Common myeloid progenitor, CD34-positive (primary cell): ENCODE data around the gene UNK.
"Not testable (repeated sequence)": the region's sequence is repeated elsewhere in the genome, so short reads cannot be mapped to it uniquely, and the experiment has no call there.

Source experiments
- CTCF ChIA-PET: fragments of 350-600 bp; sonication (Branson Sonifier 250); formaldehyde crosslinking; loops from one replicate; lab custom pipeline; 2021; ENCODE audit warnings: antibody characterized with exemption; lab: Charles Lee
- POLR2A ChIA-PET: fragments of 350-600 bp; sonication (Branson Sonifier 250); formaldehyde crosslinking; loops from one replicate; lab custom pipeline; 2021; ENCODE audit warnings: antibody characterized with exemption; lab: Charles Lee
- DNase-seq, 3 donors: peaks; one replicate each; pipeline versions ENCODE4 v3.0.0 to v3.0.0-alpha.2; 2013
- H3K27ac ChIP-seq, 2 experiments: 1 replicate in 1 of 2; 2 replicates in 1 of 2; pipeline ENCODE4 v1.7.0; 2013; ENCODE audit warnings: inconsistent platforms in 2 of 2, low read length in 2 of 2, mild to moderate bottlenecking in 2 of 2, low read depth in 1 of 2, moderate library complexity in 1 of 2; ENCODE audit not compliant: severe bottlenecking in 2 of 2, insufficient read depth in 1 of 2, poor library complexity in 1 of 2
- H3K27me3 ChIP-seq, 5 experiments: replicated peaks in 2 of 5; 1 replicate in 3 of 5; 2 replicates in 2 of 5; pipeline versions ENCODE4 v1.6.1 to v1.7.0; 2013; ENCODE audit warnings: low read length in 4 of 5, mild to moderate bottlenecking in 2 of 5, moderate library complexity in 2 of 5, inconsistent platforms in 1 of 5; ENCODE audit not compliant: insufficient read depth in 5 of 5, control insufficient read depth in 4 of 5
- H3K36me3 ChIP-seq, 4 experiments: 1 replicate in 2 of 4; 2 replicates in 2 of 4; pipeline versions ENCODE4 v1.6.1 to v1.7.0; 2013; ENCODE audit warnings: low read length in 3 of 4, control low read depth in 1 of 4, mild to moderate bottlenecking in 1 of 4; ENCODE audit not compliant: control insufficient read depth in 4 of 4, insufficient read depth in 4 of 4
- H3K4me1 ChIP-seq, 4 experiments: 1 replicate in 3 of 4; 2 replicates in 1 of 4; pipeline versions ENCODE4 v1.6.1 to v1.7.1; 2013; ENCODE audit warnings: low read length in 3 of 4, mild to moderate bottlenecking in 3 of 4, control low read depth in 1 of 4, inconsistent platforms in 1 of 4, moderate library complexity in 1 of 4; ENCODE audit not compliant: control insufficient read depth in 4 of 4, insufficient read depth in 4 of 4; ENCODE audit errors: control extremely low read depth in 1 of 4
- H3K4me3 ChIP-seq, 7 experiments: 1 replicate in 4 of 7; 2 replicates in 3 of 7; pipeline versions ENCODE4 v1.5.1 to v1.7.0; 2013; ENCODE audit warnings: mild to moderate bottlenecking in 7 of 7, low read length in 6 of 7, moderate library complexity in 6 of 7, inconsistent platforms in 2 of 7, low read depth in 2 of 7, control low read depth in 1 of 7; ENCODE audit not compliant: insufficient read depth in 4 of 7, control insufficient read depth in 1 of 7; ENCODE audit errors: extremely low read depth in 1 of 7
- H3K9me3 ChIP-seq, 5 experiments: 1 replicate in 4 of 5; 2 replicates in 1 of 5; pipeline versions ENCODE4 v1.6.1 to v1.7.1; 2013; ENCODE audit warnings: low read length in 4 of 5, mild to moderate bottlenecking in 2 of 5, inconsistent platforms in 1 of 5, low read depth in 1 of 5, moderate library complexity in 1 of 5; ENCODE audit not compliant: control insufficient read depth in 4 of 5, insufficient read depth in 2 of 5; ENCODE audit errors: control extremely low read depth in 1 of 5
- WGBS: methylation state at CpG from one replicate; pipeline ENCODE4 v1.1.5; 2013; ENCODE audit not compliant: insufficient coverage; 5-methylcytosine and 5-hydroxymethylcytosine counted together

UNK gene

DNA sequence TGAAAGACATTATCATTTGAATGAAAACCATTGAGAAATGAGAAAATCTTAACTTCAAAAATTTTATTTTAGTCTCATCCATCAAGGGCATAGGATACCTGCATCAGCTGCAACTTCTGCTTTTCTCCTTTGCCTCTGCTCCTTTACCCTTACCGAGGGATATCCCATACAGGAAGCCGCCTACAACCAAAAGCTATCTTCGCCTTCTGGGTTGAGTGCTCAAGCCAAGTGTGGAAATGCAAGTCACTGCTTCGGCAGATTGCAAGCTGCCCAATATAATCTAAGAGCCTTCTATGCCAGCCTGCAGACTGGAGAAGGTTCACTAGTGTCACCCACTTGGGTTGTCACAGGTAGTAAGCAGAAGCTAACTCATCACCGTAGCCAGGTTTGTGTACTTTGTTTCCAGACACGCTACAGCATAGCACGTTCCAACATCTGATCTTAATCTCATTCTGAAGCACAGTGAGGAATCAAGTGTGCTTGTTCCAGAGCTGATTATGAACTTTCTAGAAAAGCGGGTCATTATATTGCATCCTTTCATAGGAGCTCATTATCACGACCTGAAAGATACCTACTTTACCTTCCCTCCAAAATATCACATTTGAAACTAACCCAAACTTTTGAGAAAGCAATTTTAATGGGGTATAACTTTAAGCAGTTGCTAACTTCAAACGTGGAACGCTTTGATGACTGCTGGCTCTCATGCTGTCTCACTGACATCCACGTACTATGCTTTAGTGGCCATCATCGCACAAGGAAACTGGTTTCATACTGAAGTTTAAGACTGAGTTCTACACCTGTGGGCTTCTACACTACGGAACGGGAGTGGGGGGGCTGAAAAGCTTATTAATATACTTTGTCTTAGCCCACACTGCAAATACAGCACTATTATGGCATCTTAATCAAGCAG lies 8.0 kb upstream of the UNK start:
- CTCF ChIA-PET = interaction anchor here (0.9 to 6.9 kb wide), 13 partner anchors 8 to 144 kb away, joined by 3 to 85 read pairs (median 4); partner anchors contain the start of genes GALK1 and SMIM5
- peaks cover 14 to 31% (median 22%) of the 10 kb centered on the region in 4 experiments for H3K4me1 ChIP-seq
- H3K27ac ChIP-seq = peak overlapping the region; percentile 37 to 96
- WGBS = 30% methylated on average over 13 of the region's 15 CpGs
- no peaks in the 10 kb centered on the region for H3K9me3 ChIP-seq
- POLR2A ChIA-PET = interaction anchor here (0.7 to 4.9 kb wide), 10 partner anchors 8 to 123 kb away, joined by 3 to 39 read pairs (median 5); partner anchors contain the start of genes GALK1, TRIM47 and UNK
- no peaks in the 10 kb centered on the region for H3K27me3 ChIP-seq
- H3K36me3 ChIP-seq = peaks cover 4 to 39% (median 20%) of the 10 kb centered on the region in 4 experiments
- H3K4me3 ChIP-seq = peak overlapping the region in 6 of 7 experiments; percentile 84 to 99 (median 91)
- DNase-seq = peak; percentile 84 to 94 (median 93)

DNA sequence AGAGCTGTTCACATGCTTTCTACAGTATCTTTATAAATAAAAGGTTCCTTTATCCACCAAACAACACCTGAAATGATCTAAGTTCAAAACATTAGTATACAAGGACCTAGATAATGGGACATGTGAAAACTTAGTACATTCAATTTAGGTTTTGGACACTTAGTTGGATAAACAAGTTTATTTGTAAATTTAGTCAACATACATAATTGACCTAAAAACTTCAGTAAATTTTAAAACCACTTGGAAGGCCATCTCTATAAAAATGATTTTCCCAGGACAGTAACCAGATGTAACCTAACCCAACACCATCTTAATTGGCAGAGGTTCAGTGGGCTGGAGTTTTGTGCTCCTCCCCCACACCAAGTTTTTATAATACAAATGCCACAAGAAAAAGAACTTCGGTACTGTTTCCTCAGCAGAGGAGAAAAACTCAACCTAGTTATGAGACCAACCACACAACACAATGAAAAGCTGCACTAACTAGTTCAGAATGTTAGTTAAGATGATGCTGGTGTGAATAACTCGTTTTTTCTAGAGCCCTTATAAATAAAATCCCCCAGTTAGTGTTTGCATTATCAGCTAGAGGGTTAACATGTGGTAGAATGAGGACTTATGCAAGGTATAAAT lies 7.2 kb upstream of the UNK start:
- Histone ChIP-seq H3K9me3 (no peaks in the 10 kb centered on the region), H3K27ac (peak overlapping the region; percentile 37 to 96), H3K36me3 (peaks cover 4 to 39% (median 20%) of the 10 kb centered on the region in 4 experiments), H3K4me1 (peaks cover 14 to 32% (median 22%) of the 10 kb centered on the region in 4 experiments), H3K27me3 (no peaks in the 10 kb centered on the region), H3K4me3 (peak overlapping the region in 6 of 7 experiments; percentile 84 to 99 (median 91))
- no CpG with 5 or more reads among the region's 2 CpGs for WGBS
- DNase-seq = no peak
- POLR2A ChIA-PET = interaction anchor here (0.6 to 4.9 kb wide), 8 partner anchors 12 to 488 kb away, joined by 3 to 39 read pairs (median 6); partner anchors contain the start of genes GALK1, TRIM47, UBALD2 and UNC13D
- CTCF ChIA-PET = interaction anchor here (0.9 to 6.9 kb wide), 8 partner anchors 9 to 86 kb away, joined by 3 to 85 read pairs (median 5); partner anchors contain the start of gene GALK1

DNA sequence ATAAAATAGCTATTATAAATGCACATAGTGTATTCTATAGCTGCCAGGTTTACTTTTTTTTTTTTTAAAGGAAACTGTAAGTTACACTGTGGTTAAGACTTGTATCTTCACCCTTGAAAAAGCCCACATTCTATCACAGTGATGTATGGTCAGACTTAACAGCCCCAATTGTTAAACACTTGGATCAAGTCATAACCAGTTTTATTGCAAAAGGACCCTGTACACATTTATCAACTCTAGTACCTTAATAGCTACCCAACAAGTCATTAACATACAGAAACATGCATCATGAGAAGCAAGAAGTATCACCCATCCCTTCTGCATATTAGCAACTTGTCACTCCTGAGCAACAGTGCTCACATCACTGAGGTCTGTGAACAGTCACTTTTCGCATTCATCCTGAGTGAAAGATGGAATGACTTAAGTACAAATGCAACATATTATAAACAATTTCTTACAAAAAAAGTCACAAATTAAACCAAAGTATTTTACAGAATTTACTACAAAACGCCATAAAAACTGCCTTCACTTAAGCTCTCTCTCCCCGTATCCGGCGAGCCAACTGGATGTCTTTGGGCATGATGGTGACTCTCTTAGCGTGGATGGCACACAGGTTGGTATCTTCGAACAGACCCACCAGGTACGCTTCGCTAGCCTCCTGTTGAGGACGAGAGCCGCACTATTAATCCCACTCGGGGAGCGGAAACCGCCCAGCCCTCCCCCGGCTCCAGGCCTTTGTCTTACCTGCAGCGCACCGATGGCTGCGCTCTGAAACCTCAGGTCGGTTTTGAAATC lies 6.3 kb upstream of the UNK start:
- POLR2A ChIA-PET = interaction anchor here (0.6 to 4.9 kb wide), 7 partner anchors 13 to 487 kb away, joined by 3 to 39 read pairs (median 4); partner anchors contain the start of genes GALK1, UBALD2 and UNC13D
- not testable (repeated sequence) for H3K27me3 ChIP-seq, DNase-seq, H3K9me3 ChIP-seq
- Histone ChIP-seq H3K4me3 (peak overlapping the region; percentile 84 to 99 (median 90)), H3K27ac (peak overlapping the region; percentile 89 to 96), H3K36me3 (peaks cover 4 to 39% (median 20%) of the 10 kb centered on the region in 4 experiments), H3K4me1 (peaks cover 17 to 39% (median 24%) of the 10 kb centered on the region in 4 experiments)
- CTCF ChIA-PET = interaction anchor here (0.8 to 6.9 kb wide), 5 partner anchors 14 to 54 kb away, joined by 3 to 85 read pairs (median 4); partner anchors contain the start of gene GALK1
- WGBS = under 1% methylated on average over 14 of the region's 19 CpGs

DNA sequence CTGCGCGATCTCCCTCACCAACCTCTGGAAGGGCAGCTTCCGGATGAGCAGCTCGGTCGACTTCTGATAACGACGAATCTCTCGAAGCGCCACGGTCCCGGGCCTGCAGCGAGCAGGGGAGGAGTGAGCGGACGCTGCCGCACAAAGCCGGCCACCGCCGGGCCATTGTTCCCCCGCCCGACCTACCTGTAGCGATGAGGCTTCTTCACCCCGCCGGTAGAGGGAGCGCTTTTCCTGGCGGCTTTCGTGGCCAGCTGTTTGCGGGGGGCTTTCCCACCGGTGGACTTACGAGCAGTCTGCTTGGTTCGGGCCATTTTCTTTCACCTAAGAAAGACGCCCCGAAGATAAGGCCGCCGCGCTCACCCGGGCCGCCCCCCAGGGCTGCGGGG lies 5.8 kb upstream of the UNK start:
- DNase-seq = peak in 1 of 3 donors; percentile 73
- peaks cover 23 to 45% (median 29%) of the 10 kb centered on the region in 4 experiments for H3K4me1 ChIP-seq
- H3K9me3 ChIP-seq = no peaks in the 10 kb centered on the region
- under 1% methylated on average over 38 of the region's 38 CpGs for WGBS
- peaks cover 4 to 39% (median 20%) of the 10 kb centered on the region in 4 experiments for H3K36me3 ChIP-seq
- ChIA-PET POLR2A (interaction anchor here (0.7 to 4.9 kb wide), 6 partner anchors 13 to 65 kb away, joined by 3 to 39 read pairs (median 6); partner anchors contain the start of genes GALK1 and UNC13D), CTCF (interaction anchor here (0.8 to 6.9 kb wide), 5 partner anchors 15 to 54 kb away, joined by 3 to 85 read pairs (median 4); partner anchors contain the start of gene GALK1)
- peak overlapping the region; percentile 89 to 96 for H3K27ac ChIP-seq
- peak overlapping the region; percentile 84 to 99 (median 90) for H3K4me3 ChIP-seq
- no peaks in the 10 kb centered on the region for H3K27me3 ChIP-seq

DNA sequence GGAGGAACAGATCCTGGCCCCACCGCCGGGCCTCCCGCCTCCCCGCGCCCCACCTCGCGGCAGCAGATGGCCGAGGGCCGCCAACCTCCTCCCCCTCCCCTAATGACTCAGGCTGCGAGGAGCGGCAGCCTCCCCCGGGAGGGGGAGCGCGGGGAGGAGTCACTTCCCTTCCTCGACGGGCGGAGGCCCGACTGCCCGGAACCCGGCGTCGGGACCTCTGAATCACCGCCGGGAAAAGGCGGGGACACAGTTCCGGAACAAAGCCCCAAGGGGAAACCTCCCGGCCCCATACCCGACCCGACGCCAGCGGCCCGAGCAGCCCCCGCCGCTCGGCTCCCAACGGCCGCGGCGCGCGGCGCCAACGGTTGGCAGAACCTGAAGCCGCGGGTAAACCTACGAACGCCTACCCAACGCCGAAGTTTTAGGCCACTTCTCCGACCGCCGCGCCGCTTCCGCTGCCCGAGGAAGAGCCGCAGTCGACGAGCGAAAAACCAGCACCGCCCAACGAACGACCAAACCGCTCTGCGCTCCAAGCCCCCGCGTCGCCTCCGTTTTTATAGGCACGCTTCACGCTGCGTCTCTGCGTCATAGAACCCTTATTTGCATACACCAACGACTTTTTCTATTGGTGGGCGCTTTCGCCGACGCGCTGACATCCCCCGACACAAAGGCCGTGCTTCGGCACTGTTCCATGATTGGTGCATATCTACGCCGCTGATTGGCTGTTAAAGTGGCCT lies 5.2 kb upstream of the UNK start:
- WGBS = under 1% methylated on average over 63 of the region's 84 CpGs
- Histone ChIP-seq H3K36me3 (peaks cover 4 to 37% (median 20%) of the 10 kb centered on the region in 4 experiments), H3K4me1 (peaks cover 28 to 51% (median 34%) of the 10 kb centered on the region in 4 experiments), H3K27ac (peak overlapping the region; percentile 89 to 96), H3K9me3 (no peaks in the 10 kb centered on the region), H3K27me3 (no peaks in the 10 kb centered on the region), H3K4me3 (peak overlapping the region; percentile 84 to 99 (median 90))
- DNase-seq = peak; percentile 99 to 100 (median 100)
- CTCF ChIA-PET = interaction anchor here (0.7 to 6.9 kb wide), 9 partner anchors 8 to 81 kb away, joined by 3 to 85 read pairs (median 4); partner anchors contain the start of gene GALK1
- POLR2A ChIA-PET = interaction anchor here (0.6 to 4.9 kb wide), 12 partner anchors 10 to 126 kb away, joined by 3 to 39 read pairs (median 4); partner anchors contain the start of genes GALK1, UNC13D and WBP2
